Prostate gland (tissue), 2 donors: ENCODE data around the gene GADL1.

Source experiments
- POLR2A ChIP-seq: fragments of 450-650 bp; IDR thresholded peaks from one replicate; pipeline ENCODE4 v1.6.1; 2016; ENCODE audit warnings: antibody characterized with exemption, mild to moderate bottlenecking
- POLR2AphosphoS5 ChIP-seq: sonication (generic); formaldehyde crosslinking; IDR thresholded peaks from one replicate; pipeline ENCODE4 v1.6.1; 2017; ENCODE audit warnings: antibody characterized with exemption
- TF ChIP-seq, protein P1 (sequence below), 4 experiments: fragments of 200-600 bp in 2 of 4; fragments of 450-650 bp in 2 of 4; sonication (generic) in 2 of 4; IDR thresholded peaks; 1 replicate in 3 of 4; 2 replicates in 1 of 4; pipeline ENCODE4 v1.5.1; 2016 to 2019; ENCODE audit warnings: antibody characterized with exemption in 4 of 4, mild to moderate bottlenecking in 2 of 4, moderate library complexity in 2 of 4

DNA sequence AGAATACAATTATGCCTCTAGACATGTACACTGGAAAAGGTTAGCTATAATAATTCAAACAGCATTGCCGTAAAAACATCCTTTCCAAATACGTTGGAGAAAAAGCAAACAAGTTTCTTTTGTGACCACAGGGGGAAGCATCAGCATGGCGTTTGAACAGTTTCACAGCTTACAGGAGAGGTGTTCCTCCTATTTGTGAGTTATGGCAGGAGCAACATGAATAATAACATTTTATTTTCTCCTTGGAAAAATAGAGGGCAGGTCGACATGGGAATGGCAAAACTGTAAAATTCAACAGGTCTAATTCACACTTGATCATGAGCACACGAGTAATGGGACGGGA is 39.7 kb upstream of the GADL1 start:
- no peak for TF ChIP-seq POLR2A
- TF ChIP-seq, protein P1, sequence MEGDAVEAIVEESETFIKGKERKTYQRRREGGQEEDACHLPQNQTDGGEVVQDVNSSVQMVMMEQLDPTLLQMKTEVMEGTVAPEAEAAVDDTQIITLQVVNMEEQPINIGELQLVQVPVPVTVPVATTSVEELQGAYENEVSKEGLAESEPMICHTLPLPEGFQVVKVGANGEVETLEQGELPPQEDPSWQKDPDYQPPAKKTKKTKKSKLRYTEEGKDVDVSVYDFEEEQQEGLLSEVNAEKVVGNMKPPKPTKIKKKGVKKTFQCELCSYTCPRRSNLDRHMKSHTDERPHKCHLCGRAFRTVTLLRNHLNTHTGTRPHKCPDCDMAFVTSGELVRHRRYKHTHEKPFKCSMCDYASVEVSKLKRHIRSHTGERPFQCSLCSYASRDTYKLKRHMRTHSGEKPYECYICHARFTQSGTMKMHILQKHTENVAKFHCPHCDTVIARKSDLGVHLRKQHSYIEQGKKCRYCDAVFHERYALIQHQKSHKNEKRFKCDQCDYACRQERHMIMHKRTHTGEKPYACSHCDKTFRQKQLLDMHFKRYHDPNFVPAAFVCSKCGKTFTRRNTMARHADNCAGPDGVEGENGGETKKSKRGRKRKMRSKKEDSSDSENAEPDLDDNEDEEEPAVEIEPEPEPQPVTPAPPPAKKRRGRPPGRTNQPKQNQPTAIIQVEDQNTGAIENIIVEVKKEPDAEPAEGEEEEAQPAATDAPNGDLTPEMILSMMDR (IDR thresholded peaks at IDR 0.05), result peak in 2 of 4 experiments; percentile 50 to 56
- no peak for TF ChIP-seq POLR2AphosphoS5
